Astrocyte of the cerebellum (primary cell): ENCODE data around the gene LCE1D.

Source experiments
- DNase-seq: peaks from one replicate; pipeline ENCODE4 v3.0.0-alpha.2; 2011; ENCODE audit warnings: low read depth
- H3K4me3 ChIP-seq: 2 replicates; pipeline ENCODE4 v1.5.1; 2011; ENCODE audit warnings: mild to moderate bottlenecking, low read depth, low read length, moderate library complexity
- in situ Hi-C: cut with HindIII; loops from 2 replicates; pipeline ENCODE4 v1.10.0; 2017; ENCODE audit warnings: low sequenced_read_pairs
- TF ChIP-seq, protein P1 (sequence below): IDR thresholded peaks from 2 replicates; pipeline ENCODE4 v1.5.1; 2012; ENCODE audit warnings: low read length, low read depth, moderate library complexity, mild to moderate bottlenecking; ENCODE audit errors: missing control alignments

The LCE1D gene

DNA sequence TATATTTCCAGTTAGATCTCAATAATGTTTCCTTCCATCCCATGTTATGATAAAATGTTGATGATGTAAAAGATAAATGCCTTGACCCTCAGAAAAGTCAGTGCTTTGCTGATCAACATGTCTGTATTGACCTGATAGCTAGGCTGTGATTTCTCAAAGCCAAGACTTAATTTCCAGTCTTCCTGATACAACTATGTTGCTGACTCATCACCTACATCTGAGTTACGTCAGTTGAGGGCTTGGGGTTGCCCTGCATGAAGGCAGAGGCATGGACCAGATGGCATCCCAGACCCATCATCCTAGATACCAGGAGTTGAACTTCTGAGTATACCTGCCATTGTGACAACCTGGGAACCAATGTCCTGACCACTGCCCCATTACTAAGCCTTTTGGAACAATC, 4.8 kb downstream of the LCE1D start:
- in situ Hi-C loops = no loop called here
- TF ChIP-seq, protein P1, sequence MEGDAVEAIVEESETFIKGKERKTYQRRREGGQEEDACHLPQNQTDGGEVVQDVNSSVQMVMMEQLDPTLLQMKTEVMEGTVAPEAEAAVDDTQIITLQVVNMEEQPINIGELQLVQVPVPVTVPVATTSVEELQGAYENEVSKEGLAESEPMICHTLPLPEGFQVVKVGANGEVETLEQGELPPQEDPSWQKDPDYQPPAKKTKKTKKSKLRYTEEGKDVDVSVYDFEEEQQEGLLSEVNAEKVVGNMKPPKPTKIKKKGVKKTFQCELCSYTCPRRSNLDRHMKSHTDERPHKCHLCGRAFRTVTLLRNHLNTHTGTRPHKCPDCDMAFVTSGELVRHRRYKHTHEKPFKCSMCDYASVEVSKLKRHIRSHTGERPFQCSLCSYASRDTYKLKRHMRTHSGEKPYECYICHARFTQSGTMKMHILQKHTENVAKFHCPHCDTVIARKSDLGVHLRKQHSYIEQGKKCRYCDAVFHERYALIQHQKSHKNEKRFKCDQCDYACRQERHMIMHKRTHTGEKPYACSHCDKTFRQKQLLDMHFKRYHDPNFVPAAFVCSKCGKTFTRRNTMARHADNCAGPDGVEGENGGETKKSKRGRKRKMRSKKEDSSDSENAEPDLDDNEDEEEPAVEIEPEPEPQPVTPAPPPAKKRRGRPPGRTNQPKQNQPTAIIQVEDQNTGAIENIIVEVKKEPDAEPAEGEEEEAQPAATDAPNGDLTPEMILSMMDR = no peak
- no peak overlapping the region for H3K4me3 ChIP-seq
- DNase-seq = no peak

DNA sequence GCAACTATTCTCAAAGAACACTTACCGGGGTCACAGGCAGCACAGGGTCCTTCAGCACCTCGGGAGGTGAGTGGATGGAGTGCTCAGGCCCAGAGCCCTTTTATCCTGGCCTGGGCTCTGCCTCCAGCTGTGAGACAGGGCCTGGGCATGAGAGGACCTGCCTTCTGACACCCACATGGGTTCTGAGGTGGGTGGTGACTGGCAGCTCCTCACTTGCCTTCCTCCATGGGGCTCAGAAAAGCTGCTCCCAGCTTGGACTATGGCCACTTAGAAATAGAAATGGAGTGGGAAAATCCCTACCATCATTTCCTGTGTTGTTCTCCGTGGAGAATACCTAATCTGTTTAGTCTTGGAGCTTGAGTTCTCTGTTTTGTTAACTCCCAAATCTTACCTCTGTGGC, 10.1 kb downstream of the LCE1D start, which contains the start of gene LCE1C:
Gene LCE1C (minus strand): TSS at position 76 of the 400 bp plus-strand sequence. CDS start 1,173 bp downstream, outside the sequence.
- no peak within 1 kb of the TSS for H3K4me3 ChIP-seq
- TF ChIP-seq, protein P1 = no peak
- in situ Hi-C loops = no loop called here
- no peak for DNase-seq

DNA sequence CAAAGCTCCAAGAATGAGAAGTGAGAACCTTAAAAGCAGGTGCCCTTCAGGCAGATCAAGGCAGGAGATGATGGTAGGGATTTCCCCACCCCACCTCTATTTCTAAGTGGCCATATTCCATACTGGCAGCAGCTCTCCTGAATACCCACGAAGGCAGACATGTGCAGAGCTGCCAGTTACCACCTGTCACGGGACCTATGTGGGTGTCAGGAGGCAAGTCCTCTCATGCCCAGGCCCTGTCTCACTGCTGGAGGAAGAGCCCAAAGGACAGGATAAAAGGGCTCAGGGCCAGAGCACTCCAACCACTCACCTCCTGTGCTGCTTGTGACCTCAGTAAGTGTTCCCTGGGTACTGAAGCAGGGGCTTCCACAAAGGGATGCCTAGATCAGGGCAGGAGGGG, 14.5 kb downstream of the LCE1D start:
- no peak for DNase-seq
- TF ChIP-seq, protein P1 = no peak
- H3K4me3 ChIP-seq = no peak overlapping the region
- in situ Hi-C loops = no loop called here

DNA sequence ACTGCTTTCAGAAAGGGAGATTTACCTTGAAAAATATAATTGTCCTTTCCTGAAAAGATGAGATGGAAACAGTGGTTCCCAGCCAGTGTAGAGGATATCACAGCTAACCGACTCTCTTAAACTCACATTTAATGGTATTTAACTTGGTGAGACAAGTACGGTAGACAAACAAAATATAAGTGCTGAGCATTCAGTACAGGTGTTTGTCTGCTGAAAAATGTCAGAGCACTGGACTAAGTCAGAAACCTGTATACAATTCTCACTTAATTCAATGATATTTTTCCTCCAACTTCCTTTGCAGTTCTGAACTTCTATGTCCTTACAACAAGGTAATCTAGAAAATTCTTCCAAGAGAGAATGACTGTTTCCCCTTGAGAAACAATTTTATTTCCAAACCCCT, 15.2 kb downstream of the LCE1D start, which contains the start of gene LCE1B:
Gene LCE1B (plus strand): TSS at position 301 of the 400 bp plus-strand sequence. CDS start 476 bp downstream, outside the sequence.
- no peak within 1 kb of the TSS for H3K4me3 ChIP-seq
- TF ChIP-seq, protein P1 = no peak
- no peak for DNase-seq
- in situ Hi-C loops = no loop called here

DNA sequence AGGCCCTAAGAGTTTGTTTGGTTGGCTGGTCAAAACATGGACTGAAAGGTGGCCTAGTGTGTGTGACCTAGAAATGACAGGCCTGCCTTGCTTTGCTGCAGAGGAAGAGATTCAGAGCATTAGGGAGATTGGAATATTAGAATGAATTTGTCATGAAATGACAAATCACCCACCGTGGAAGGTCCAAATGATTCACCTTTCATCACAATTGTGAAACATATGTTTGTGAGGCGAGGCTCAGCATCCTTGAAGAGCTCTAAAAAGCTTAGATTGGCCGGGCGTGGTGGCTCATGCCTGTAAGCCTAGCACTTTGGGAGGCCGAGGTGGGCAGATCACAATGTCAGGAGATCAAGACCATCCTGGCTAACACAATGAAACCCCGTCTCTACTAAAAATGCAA, 20.8 kb downstream of the LCE1D start:
- TF ChIP-seq, protein P1 = no peak
- in situ Hi-C loops = no loop called here
- no peak overlapping the region for H3K4me3 ChIP-seq
- DNase-seq = no peak

DNA sequence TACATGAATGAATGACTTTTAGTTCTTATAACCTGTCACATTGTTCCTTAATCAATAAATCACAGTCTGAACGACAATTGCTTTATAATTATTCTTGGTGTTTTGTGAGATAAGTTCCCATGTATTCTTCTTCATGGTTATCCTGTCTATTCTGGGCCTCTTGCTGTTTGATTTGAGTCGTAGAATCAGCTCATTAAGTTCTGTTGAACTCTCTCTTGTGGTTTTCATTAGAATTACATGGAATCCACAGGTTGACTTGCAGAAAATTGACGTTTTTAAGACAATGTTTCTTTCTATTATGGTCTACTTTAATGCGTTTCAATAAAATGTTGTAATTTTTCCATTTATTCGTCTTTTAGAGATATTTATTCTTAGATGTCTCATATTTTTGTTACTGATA, 26.8 kb downstream of the LCE1D start:
- H3K4me3 ChIP-seq = no peak overlapping the region
- TF ChIP-seq, protein P1 = no peak
- in situ Hi-C loops = no loop called here
- DNase-seq = no peak
